Upper lobe of left lung (tissue), 6 donors: ENCODE data around the gene PLIN4. TPM values are rescaled to one million over a fixed set of nuclear protein-coding genes. Genes with fewer than 3 reads are reported as not detected.

ENCODE experiments used
- ATAC-seq, 2 donors: fragments of 200-7000 bp; cut with Tn5 transposase; one replicate each; pipeline ENCODE4 v1.9.1; 2022; ENCODE audit warnings: mild to moderate bottlenecking in 2 of 2, moderate library complexity in 2 of 2; ENCODE audit not compliant: low FRiP score in 2 of 2
- DNase-seq, 2 donors: peaks; one replicate each; pipeline ENCODE4 v3.0.0-alpha.2; 2019 to 2020
- H3K27ac ChIP-seq, 4 donors: fragments of 200-600 bp; sonication (generic); one replicate each; pipeline ENCODE4 v1.5.1; 2016 to 2019
- H3K27me3 ChIP-seq, 4 donors: fragments of 200-600 bp; sonication (generic); one replicate each; pipeline ENCODE4 v1.5.1; 2017 to 2019
- H3K36me3 ChIP-seq, 4 donors: fragments of 200-600 bp; sonication (generic); one replicate each; pipeline ENCODE4 v1.5.1; 2016 to 2019
- H3K4me1 ChIP-seq, 4 donors: fragments of 200-600 bp; sonication (generic); one replicate each; pipeline ENCODE4 v1.5.1; 2018 to 2019
- H3K4me3 ChIP-seq, 4 donors: fragments of 200-600 bp; sonication (generic); one replicate each; pipeline ENCODE4 v1.5.1; 2017 to 2019; ENCODE audit warnings: mild to moderate bottlenecking in 2 of 4, moderate library complexity in 1 of 4
- H3K9me3 ChIP-seq, 4 donors: fragments of 200-600 bp; sonication (generic); one replicate each; pipeline ENCODE4 v1.5.1; 2018 to 2019
- EP300 ChIP-seq, 4 donors: sonication (generic); formaldehyde crosslinking; IDR thresholded peaks; one replicate each; pipeline ENCODE4 v1.5.1; 2017; ENCODE audit warnings: antibody characterized with exemption in 4 of 4, control low read depth in 2 of 4
- POLR2A ChIP-seq, 4 donors: fragments of 450-650 bp; IDR thresholded peaks; one replicate each; pipeline ENCODE4 v1.5.1; 2016 to 2017; ENCODE audit warnings: antibody characterized with exemption in 4 of 4, mild to moderate bottlenecking in 2 of 4
- POLR2AphosphoS5 ChIP-seq, 2 donors: sonication (generic); formaldehyde crosslinking; IDR thresholded peaks; one replicate each; pipeline ENCODE4 v1.5.1; 2017; ENCODE audit warnings: antibody characterized with exemption in 2 of 2
- WGBS, 2 donors: methylation state at CpG; one replicate each; pipeline ENCODE4 v1.1.5; 2017 to 2018; 5-methylcytosine and 5-hydroxymethylcytosine counted together
- total RNA-seq, 6 donors: library from RNA; depleted of rRNA in 4 of 6; stranded (reverse); fragments of >200 nt in 4 of 6; gene quantifications; one replicate each; pipeline versions ENCODE4 v1.1.0 to v1.2.1, GENCODE V29; 2016 to 2021
- TF ChIP-seq, protein P1 (sequence below), 6 experiments: fragments of 450-650 bp in 4 of 6; fragments of 200-600 bp in 2 of 6; sonication (generic) in 2 of 6; IDR thresholded peaks; one replicate each; pipeline ENCODE4 v1.5.1; 2016 to 2019; ENCODE audit warnings: antibody characterized with exemption in 6 of 6
- donor health status: DM: no; HTN: no; CAD: no; lungs with moderate emphysema.
- donor health status: DM: no; HTN: yes; CAD: no; lungs with severe emphysema.

PLIN4 gene
- total RNA-seq, 6 donors from 2014 or later = 1.8 to 11.5 (median 3.8) TPM

DNA sequence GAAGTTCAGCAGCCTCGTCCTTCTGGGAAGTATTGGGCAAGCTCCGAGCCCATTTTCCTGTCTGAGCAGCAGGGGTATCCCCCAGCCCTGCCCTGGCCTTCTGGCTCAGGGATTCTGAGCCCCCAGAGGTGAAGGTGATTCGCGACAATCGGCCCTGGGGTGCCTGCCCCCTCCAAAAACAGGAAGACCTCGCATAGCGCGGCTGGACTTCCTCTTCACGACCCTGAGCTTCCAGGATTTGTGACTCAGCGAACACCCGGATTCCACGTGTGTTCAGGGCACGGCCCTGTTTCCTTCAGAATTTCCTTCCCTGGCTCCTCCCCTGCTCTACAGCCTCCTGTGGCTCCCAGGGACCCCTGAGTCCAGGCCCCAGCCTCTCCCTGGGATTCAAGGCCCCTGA is 41.3 kb upstream of the PLIN4 start, which contains the start of gene SEMA6B:
TSS of gene SEMA6B (minus strand) at position 116 of the 400 bp plus-strand sequence. CDS start 1,227 bp downstream, outside the sequence.
- H3K27me3 ChIP-seq = no peaks in the 10 kb centered on the region

DNA sequence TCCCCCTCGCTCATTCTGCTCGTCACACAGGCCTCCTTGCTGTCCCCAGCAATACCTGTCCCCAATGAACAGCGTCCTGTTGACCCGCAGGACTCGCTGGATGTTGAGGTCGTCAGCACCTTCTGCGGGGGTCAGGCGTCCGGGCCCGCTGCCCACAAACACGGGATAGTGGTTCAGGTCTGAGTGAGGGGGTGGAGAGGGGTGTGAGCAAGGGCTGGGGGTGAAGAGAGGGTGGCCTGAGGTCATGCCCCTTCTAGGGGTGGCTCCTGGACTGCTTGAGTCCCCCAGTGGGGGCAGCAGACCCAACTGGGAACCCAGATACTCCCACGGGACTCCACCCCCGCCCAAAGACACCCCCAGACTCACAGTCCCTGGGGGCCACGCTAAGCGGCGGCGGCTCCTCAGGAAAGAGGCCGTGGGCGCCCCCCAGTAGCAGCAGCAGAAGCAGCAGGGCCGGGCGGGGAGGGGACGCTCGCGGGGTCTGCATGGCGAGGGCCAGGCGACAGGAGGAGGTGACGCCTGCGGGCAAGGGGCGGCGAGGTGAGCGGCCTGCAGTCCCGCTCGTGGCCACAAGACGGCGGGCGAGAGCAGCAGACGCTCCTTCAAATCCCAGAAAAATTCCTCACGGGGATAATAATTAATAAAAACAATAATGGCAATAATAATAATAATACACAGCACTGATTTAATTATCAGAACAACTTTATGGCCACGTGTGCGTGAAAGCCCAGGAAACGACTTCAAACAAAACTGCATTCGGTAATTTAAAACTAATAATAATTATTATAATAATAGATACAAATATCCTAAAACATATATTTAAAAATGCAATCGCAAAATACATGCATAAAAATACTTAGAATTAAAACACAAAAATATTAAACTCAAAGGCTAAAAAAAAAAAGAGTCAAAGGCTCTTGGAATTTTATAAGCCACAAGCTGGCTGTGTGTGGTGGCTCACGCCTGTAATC is 40.0 kb upstream of the PLIN4 start:
- 30 to 32% methylated on average over 31 to 41 of the region's 44 CpGs for WGBS, 2 donors
- Histone ChIP-seq H3K27me3 (no peaks in the 10 kb centered on the region), H3K9me3 (no peaks in the 10 kb centered on the region), H3K27ac (peak overlapping the region in 2 of 4 donors; percentile 54 to 71), H3K4me1 (peaks cover 5 to 22% (median 12%) of the 10 kb centered on the region in 4 donors), H3K36me3 (peaks cover 0 to 24% (median 0%) of the 10 kb centered on the region in 4 donors), H3K4me3 (peak overlapping the region; percentile 16 to 53 (median 32))
- peak; percentile 43 to 93 for DNase-seq
- TF ChIP-seq, protein P1, sequence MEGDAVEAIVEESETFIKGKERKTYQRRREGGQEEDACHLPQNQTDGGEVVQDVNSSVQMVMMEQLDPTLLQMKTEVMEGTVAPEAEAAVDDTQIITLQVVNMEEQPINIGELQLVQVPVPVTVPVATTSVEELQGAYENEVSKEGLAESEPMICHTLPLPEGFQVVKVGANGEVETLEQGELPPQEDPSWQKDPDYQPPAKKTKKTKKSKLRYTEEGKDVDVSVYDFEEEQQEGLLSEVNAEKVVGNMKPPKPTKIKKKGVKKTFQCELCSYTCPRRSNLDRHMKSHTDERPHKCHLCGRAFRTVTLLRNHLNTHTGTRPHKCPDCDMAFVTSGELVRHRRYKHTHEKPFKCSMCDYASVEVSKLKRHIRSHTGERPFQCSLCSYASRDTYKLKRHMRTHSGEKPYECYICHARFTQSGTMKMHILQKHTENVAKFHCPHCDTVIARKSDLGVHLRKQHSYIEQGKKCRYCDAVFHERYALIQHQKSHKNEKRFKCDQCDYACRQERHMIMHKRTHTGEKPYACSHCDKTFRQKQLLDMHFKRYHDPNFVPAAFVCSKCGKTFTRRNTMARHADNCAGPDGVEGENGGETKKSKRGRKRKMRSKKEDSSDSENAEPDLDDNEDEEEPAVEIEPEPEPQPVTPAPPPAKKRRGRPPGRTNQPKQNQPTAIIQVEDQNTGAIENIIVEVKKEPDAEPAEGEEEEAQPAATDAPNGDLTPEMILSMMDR (IDR thresholded peaks at IDR 0.05) = peak; percentile 91 to 100 (median 95)
- no peak for TF ChIP-seq POLR2AphosphoS5 (IDR thresholded peaks at IDR 0.05)
- peak in 1 of 2 donors; percentile 69 for ATAC-seq

More for the DNA sequence above, 41.3 kb upstream of the PLIN4 start, which contains the start of gene SEMA6B:
- 52 to 60% methylated on average over 10 to 13 of the region's 13 CpGs for WGBS, 2 donors
- ATAC-seq (peak in 1 of 2 donors; percentile 32), DNase-seq (peak in 1 of 2 donors; percentile 73)
- H3K4me3 ChIP-seq = peak within 1 kb of the TSS; percentile 19 to 53 (median 32)
- peaks cover 0 to 14% (median 0%) of the 10 kb centered on the region in 4 donors for H3K36me3 ChIP-seq
- peaks cover 5 to 22% (median 12%) of the 10 kb centered on the region in 4 donors for H3K4me1 ChIP-seq
- TF ChIP-seq POLR2AphosphoS5 (IDR thresholded peaks at IDR 0.05) (peak; percentile 40 to 89), EP300 (IDR thresholded peaks at IDR 0.05) (peak in 2 of 4 donors; percentile 27 to 80), POLR2A (IDR thresholded peaks at IDR 0.05) (peak in 1 of 4 donors; percentile 44)
- TF ChIP-seq, protein P1 (IDR thresholded peaks at IDR 0.05) = peak in 1 of 6 experiments; percentile 16
- peak within 1 kb of the TSS; percentile 69 to 78 (median 74) for H3K27ac ChIP-seq
- no peaks in the 10 kb centered on the region for H3K9me3 ChIP-seq

DNA sequence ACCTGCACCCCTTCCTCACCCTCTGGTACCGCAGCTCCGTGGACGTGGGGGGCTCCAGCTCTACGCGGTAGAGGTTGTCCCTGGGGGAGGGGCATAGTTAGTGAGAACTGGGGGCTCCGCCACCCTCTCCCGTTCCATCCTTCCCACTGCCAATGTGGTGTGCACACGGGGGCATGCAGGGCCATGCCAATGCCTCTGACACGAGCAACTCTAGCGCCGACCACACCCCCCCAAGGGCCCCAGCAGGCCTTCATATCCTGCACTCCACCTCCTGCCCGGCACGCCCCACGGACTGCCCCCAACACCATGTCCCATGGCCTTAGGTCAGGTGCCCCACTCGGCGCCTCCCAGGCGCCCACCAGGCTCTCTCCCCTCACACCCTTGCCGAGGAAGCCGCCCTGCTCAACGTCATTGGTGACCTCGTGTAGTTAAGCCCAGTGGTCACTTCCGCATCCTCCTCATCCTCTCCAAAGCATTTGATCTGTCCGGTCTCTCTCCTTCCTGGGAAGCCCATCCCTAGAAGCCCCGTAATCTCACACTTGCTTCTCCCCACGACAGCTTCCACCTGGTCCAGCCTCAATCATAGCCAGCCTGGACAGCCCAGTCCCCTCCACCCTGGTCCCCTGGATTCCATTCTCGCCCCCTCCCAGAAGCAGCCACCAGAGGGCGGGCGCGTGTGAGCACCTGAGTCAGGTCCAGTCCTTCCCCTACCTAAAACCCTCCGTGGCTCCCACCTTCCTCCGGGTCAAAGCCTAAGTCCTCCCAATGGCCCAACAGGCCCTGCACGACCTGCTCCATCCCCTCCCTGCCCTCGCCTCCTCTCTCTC is 39.1 kb upstream of the PLIN4 start:
- ATAC-seq (no peak), DNase-seq (peak in 1 of 2 donors; percentile 67)
- WGBS, 2 donors = 85 to 87% methylated on average over 20 to 33 of the region's 33 CpGs
- Histone ChIP-seq H3K4me1 (peaks cover 5 to 22% (median 12%) of the 10 kb centered on the region in 4 donors), H3K36me3 (peaks cover 0 to 33% (median 0%) of the 10 kb centered on the region in 4 donors), H3K9me3 (no peaks in the 10 kb centered on the region), H3K27me3 (no peaks in the 10 kb centered on the region), H3K27ac (no peak overlapping the region), H3K4me3 (peak overlapping the region in 1 of 4 donors; percentile 53)
- no peak for TF ChIP-seq POLR2AphosphoS5 (IDR thresholded peaks at IDR 0.05)
- TF ChIP-seq, protein P1 (IDR thresholded peaks at IDR 0.05) = no peak
- TF ChIP-seq POLR2A (IDR thresholded peaks at IDR 0.05) = no peak
- no peak for TF ChIP-seq EP300 (IDR thresholded peaks at IDR 0.05)

DNA sequence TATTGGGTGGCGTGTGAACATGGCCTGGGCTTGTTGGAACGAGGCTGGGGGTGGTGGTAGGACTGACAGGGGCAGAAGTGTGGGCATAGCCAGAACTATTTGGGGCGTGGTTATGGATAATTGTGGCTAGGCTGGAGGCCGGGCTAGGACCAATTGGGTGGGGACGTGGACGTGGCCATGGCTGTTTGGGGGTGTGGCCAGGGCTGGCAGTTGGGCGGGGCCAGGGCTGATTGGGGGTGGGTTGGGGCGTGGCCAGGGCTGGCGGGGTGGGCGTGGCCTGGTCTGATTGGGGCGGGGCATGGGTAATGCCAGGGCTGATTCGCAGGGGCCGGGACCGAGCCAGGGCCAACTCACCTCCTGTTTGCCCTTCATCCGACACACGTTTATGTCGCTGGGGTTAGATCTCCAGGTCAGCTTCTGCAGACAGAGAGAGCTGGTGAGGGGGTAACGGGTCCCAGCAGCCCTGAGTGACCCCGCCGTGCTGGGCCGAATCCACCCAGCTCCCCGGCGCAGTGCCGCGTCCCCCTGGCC is 38.4 kb upstream of the PLIN4 start:
- peak in 1 of 2 donors; percentile 19 for ATAC-seq
- TF ChIP-seq EP300 (IDR thresholded peaks at IDR 0.05) = no peak
- TF ChIP-seq, protein P1 (IDR thresholded peaks at IDR 0.05) = no peak
- no peak for TF ChIP-seq POLR2AphosphoS5 (IDR thresholded peaks at IDR 0.05)
- TF ChIP-seq POLR2A (IDR thresholded peaks at IDR 0.05) = no peak
- no peaks in the 10 kb centered on the region for H3K9me3 ChIP-seq
- WGBS, 2 donors = 87 to 88% methylated on average over 8 to 13 of the region's 25 CpGs
- peaks cover 0 to 40% (median 0%) of the 10 kb centered on the region in 4 donors for H3K36me3 ChIP-seq
- no peaks in the 10 kb centered on the region for H3K27me3 ChIP-seq
- no peak overlapping the region for H3K4me3 ChIP-seq
- no peak overlapping the region for H3K27ac ChIP-seq
- DNase-seq = peak in 1 of 2 donors; percentile 84
- H3K4me1 ChIP-seq = peaks cover 5 to 22% (median 12%) of the 10 kb centered on the region in 4 donors
